NCI-H460 (cell line): ENCODE measurements around the gene MTHFD2L. TPM values are rescaled to one million over a fixed set of nuclear protein-coding genes. Genes with fewer than 3 reads are reported as not detected.
A peak's percentile ranks its signal among the peaks of the same experiment; 100 is the strongest.

Experiments
- DNase-seq: peaks from one replicate; pipeline ENCODE4 v3.0.0-alpha.2; 2016; ENCODE audit warnings: low read depth; ENCODE audit errors: extremely low read depth
- polyA plus RNA-seq: library from polyadenylated mRNA; depleted of rRNA; stranded (reverse); fragments of >200 nt; gene quantifications from 2 replicates; pipeline ENCODE4 v1.2.3, GENCODE V29; 2014; cell fraction: nucleus; rRNA removed
- total RNA-seq: library from RNA; depleted of rRNA; stranded (reverse); fragments of >200 nt; shearing (Covaris generic); gene quantifications from 2 replicates; pipeline ENCODE4 v1.2.3, GENCODE V29; 2014; rRNA removed

The MTHFD2L gene
- total RNA-seq = 48.9 and 57.6 TPM in 2 replicates
- polyA plus RNA-seq = 40.4 and 53.0 TPM in 2 replicates

- peak; percentile 94 for DNase-seq
Observed at GRCh38 chr4:74157561-74158465, at the start of gene MTHFD2L. TSS of gene MTHFD2L (plus strand) at chr4:74158118. CDS start at chr4:74158139, 21 bp downstream.

- DNase-seq = no peak
Observed at GRCh38 chr4:74108457-74109115, 49.3 kb upstream of the MTHFD2L start.

GRCh38 chr4:74109116-74109869 lies 48.6 kb upstream of the MTHFD2L start:
- DNase-seq = peak; percentile 96

GRCh38 chr4:74109870-74110605 lies 47.9 kb upstream of the MTHFD2L start:
- DNase-seq = peak; percentile 85

GRCh38 chr4:74110670-74111069 lies 47.2 kb upstream of the MTHFD2L start:
- DNase-seq = no peak

- DNase-seq = no peak
Observed at GRCh38 chr4:74111306-74111975, 46.5 kb upstream of the MTHFD2L start.

- peak; percentile 89 for DNase-seq
Observed at GRCh38 chr4:74111990-74112389, 45.9 kb upstream of the MTHFD2L start.

- DNase-seq = no peak
Observed at GRCh38 chr4:74112399-74113105, 45.4 kb upstream of the MTHFD2L start.

- DNase-seq = no peak
Observed at GRCh38 chr4:74114234-74114633, 43.7 kb upstream of the MTHFD2L start.

- no peak for DNase-seq
Observed at GRCh38 chr4:74117024-74117534, 40.8 kb upstream of the MTHFD2L start.

- DNase-seq = no peak
Observed at GRCh38 chr4:74118600-74119338, 39.1 kb upstream of the MTHFD2L start.

- DNase-seq = no peak
Observed at GRCh38 chr4:74120086-74120485, 37.8 kb upstream of the MTHFD2L start.

GRCh38 chr4:74121643-74122579 lies 36.0 kb upstream of the MTHFD2L start:
- no peak for DNase-seq

GRCh38 chr4:74123065-74123728 lies 34.7 kb upstream of the MTHFD2L start:
- peak; percentile 89 for DNase-seq

- DNase-seq = no peak
Observed at GRCh38 chr4:74125029-74125428, 32.9 kb upstream of the MTHFD2L start.

GRCh38 chr4:74127745-74128144 lies 30.2 kb upstream of the MTHFD2L start:
- DNase-seq = no peak
